Measurements from ENCODE around the gene CDAN1.

Gene CDAN1

DNA sequence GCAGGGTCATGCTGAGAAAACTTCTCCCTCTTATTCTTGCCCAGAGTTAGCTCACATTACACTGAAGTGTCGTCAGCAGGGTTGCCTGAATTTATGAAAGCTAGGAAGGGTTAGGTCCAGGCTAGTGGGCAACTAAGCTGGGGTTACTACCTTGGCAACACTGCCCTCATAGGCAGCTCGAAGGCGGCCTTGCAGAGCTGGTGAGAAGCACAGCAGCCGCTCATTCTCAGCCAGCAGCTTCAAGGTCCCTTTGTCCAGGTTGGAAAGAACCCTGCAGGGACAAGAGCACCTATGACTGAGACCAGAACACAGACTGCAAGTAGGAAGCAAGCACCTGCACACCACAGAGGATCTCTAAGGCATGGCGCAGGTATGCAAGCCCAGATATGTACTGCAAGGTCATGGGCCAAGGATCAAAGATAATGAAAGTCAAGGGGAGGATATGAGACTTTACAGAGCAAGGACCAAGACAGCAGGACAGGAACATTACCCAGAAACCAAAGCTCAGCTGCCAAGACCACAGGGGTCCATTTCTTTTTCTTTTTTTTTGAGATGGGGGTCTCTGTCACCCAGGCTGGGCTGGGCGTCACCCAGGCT, 2.8 kb downstream of the CDAN1 start:
- DNase-seq, result no peak

GRCh38 chr15:42733027-42733426, 3.9 kb downstream of the CDAN1 start:
- DNase-seq, result no peak

DNA sequence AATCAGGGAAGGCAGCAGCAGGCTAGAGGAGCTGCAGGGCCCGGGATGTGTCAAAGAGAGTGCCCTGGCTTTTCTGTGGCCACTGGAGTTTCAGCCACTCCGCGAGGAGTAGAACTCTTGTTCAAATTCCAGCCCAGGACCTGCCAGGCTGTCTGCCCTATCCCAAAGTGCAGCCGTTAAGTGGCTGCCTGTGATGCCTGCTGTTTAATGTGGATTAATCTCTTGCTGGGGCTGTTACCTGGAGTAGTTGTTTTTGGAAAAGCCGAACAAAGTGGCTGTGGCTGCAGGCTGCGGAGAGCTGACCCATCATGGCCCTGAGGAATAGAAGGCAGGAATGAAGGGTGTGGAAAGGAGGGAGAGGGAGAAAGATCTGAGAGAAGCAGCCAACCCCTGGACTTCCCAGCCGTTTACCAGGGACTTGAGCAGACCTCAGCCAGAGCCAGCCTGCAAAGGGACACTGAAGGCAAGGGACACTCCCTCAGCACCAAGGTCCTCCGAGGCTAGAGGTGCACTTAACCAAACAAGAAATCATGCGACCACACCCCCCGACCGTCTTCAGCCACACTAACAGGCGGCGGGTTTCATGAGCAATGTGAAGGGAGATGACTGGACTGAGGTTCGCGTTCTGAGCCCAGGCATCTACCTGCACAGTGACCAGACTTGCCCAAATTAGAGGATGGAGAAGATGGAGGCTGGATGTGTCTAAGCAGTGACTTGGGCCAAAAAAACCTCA, 4.7 kb downstream of the CDAN1 start:
- no peak for DNase-seq

- DNase-seq, result no peak
Observed at GRCh38 chr15:42731461-42731860, 5.5 kb downstream of the CDAN1 start.

DNA sequence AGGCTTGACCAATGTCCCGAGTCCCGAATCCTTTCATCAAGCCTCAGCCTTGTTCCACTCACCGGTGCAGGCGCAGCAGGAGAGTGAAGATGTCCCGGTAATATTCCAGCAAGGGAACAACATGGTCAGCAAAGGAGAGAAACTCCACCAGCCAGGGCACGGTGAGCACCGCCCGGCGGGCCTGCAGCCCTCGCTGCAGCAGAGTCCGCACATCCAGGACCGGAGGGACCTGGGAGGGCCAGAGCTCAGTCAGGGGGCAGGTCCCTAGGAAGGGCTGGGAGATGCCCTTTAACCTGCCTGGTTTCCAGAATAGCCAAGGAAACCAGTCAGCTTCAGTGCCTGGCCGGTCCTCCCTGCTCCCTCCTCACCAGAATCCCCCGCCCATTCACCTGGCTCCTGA, 6.4 kb downstream of the CDAN1 start:
- DNase-seq, result no peak

DNA sequence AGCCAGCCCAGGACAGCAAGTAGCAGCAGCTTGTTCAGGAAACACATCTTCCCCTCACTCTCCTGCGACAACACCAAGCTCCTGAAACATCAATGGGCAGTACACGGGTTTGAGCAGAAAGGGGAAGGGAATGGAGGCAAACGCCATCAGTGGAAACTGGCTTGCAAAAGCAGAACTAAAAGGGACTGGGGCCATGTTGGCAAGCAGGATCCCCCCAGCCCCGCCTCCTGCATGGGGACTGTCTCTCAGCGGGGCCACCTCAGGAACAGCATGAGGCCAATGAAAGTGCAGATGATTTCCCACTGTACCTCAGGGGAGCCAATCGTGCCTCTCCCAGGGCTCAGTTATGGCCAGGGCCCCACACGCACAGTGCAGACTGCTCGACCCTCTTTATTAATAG, 6.8 kb downstream of the CDAN1 start:
- no peak for DNase-seq

DNA sequence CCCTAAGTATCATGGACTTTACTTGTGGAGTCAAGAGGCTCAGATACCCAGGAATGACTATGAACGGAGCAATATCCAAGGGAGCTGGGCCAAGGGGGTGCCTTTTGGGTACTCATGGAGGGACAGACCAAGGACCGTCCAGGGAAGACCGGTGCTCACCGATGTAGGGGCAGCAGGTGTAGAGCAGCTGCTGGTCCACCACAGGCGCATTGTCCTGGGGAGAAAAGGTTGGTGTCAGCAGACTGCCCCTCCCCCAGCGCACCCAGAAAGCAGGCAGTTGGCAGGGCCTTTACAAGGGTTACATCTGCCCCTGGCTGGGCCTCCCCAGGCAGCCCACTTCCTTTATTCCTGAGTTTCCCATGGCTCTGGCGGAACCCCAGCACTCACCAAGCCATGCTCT, 7.5 kb downstream of the CDAN1 start:
- DNase-seq, result no peak

DNA sequence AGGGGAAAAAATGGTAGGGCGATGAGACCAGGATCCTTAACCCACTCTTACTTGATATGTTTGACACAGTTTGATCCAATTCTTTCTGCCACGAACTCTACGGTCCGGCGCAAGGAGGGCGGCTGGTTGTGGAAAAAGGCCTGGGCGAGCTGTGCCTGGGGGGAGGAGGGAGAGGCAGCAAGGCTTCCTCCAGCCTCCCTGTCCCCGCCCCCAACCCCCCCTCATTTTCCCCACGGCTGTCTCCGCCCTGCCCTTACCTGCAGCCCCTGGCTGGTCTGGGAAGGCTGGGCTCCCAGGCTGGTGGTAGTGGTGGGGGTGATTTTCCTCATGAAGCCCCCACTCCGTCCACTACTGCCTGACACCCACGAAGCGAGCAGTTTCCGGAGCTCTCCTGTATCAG, 8.0 kb downstream of the CDAN1 start:
- DNase-seq, result no peak

GRCh38 chr15:42728560-42728959, 8.4 kb downstream of the CDAN1 start:
- no peak for DNase-seq

DNA sequence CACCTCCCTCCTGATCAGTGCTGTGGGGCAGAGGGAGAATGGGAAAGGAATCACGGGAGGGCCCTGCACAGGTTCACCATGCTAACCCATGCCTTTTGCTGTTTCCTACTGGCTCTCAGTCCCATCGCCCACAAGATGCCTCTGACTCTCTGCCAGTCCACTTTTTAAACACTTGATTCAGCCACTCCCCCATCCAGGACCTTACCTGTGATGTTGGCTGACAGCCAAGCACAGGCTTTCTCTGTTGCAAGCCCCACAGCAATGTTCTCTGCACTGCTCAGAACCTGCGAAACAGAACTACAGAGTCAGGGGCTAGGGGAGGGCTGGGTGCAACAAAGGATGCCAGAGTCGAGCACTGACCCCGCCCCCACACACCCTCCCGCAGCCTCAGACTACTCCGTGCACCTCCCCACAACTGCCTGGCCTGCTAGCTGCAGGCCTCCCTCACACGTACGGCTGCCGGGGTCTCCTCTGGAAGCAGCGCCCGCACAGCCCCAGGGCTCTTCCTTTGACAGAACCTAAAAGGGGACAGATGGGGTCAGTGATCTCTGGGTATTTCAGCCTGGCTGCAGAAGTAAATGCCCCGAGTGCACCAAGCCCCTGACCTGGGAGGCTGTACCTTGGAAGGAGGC, 9.1 kb downstream of the CDAN1 start:
- no peak for DNase-seq

- DNase-seq, result no peak
Observed at GRCh38 chr15:42726114-42726513, 10.8 kb downstream of the CDAN1 start.

DNA sequence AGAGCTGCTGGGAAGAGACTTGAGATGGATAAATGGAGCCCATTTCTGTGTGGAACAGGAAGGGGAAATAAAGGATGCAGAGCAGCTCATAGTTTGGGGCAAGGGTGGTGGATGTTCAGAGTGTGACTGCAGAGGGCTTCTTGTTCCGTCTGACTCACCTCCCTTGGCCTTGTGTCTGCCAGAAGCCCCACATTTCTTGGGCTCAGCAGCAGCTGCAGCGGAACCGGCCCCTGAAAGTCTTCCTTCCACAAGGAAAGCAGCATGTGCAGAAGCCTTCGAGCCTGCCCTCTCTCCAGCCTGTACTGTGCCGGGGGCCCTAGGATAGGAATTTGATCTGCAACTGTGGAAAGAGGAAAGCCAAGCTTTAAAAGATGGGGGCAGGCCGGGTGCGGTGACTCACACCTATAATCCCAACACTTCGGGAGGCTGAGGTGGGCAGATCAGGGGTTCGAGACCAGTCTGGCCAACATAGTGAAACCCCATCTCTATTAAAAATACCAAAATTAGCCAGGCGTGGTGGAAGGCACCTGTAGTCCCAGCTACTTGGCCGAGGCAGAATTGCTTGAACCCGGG, 11.5 kb downstream of the CDAN1 start:
- DNase-seq, result no peak

GRCh38 chr15:42724276-42724675, 12.7 kb downstream of the CDAN1 start:
- no peak for DNase-seq

DNA sequence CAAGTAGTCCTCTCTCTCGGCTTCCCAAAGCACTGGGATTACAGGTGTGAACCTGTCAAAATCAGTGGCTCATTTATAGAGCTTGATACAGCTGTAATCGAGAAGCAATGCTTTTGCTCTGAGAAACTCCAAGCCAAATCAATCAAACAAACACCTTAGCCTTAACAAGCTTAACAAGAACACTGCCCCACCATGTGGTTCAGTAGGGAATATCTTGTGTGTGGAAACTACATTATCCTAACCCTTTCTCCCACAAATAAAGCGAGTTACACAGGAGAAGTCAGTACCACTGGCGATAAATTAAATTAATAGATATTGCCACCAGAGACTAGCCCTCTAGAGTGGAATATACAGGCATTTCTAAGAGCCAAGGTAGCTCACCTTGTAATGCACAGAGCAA, 13.9 kb downstream of the CDAN1 start:
- DNase-seq, result no peak

DNA sequence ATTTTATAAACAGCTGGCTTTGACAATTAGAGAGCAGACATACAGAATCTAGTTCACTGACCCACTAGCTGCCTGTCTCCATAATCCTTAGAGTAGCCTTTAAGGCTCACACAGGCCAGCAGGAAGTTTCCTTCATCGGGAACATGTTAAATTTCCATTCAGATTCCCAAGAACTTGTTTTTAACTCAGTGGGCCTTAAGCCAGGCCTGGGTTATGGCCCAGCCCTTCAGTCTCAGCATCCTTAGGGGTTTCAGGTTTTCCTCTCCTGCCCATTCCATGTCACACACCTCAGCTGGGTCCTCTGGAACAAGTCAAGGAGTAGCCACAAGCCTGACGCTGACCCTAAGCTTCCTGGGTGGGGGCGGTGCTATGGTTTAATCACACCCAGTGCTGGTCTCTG, 15.0 kb downstream of the CDAN1 start:
- no peak for DNase-seq

DNA sequence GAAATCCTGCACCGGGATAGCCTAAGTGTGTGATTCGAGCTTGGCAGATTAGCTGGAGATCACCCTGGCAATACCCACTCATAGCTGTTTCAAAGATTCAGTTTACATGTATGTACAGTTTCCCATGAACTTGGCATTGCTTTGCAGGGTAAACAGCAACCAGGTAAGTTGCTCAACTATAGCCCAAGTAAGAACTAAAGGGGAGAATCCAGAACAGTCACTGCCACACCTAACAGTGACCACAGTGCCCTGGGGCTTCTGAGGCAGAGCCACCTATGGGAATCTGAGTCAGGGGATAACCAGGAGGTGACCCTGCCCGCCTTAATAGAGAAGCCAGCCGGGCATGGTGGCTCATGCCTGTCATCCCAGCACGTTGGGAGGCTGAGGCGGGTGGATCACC, 15.9 kb downstream of the CDAN1 start:
- DNase-seq, result no peak

DNA sequence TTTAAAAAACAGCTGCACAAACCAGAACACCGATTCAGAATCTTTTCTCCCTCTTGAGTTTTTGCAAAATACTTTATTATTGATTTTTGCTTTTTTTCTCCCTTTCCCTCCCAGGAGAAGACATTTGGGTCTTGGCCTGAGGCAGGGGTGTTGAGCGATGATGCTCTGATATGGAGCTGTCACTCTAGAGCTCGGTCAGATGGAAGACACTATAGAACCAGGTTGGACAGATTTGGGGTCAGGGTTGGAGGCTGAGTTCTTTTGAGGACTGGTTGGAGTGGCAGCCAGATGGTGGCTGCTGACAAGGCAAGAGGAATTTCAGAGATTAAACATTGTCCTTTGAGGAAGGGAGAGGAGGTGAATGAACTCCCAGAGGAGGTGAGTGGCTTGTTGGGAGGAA, 16.9 kb downstream of the CDAN1 start:
- DNase-seq, result no peak

GRCh38 chr15:42719043-42719442, 17.9 kb downstream of the CDAN1 start:
- no peak for DNase-seq

DNA sequence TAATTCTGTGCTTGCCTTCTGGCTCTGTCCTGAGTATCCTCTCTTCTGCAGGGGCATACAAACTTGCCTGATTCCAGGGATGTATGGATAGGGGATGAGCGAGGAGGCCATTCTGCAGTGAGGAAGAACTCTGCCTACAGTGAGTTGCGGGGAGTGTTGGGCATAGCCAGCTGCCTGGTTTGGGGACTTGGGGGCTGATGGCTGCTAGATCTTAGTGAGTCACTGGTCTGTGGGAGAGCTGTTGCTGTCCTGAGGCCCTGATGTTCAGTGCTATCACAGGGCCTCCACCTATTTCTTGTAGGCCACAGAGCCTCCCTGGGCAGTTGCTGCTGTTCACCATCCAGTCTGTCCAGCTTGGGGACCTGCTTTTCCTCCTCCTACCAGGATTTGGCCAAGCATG, 20.3 kb downstream of the CDAN1 start:
- no peak for DNase-seq

DNA sequence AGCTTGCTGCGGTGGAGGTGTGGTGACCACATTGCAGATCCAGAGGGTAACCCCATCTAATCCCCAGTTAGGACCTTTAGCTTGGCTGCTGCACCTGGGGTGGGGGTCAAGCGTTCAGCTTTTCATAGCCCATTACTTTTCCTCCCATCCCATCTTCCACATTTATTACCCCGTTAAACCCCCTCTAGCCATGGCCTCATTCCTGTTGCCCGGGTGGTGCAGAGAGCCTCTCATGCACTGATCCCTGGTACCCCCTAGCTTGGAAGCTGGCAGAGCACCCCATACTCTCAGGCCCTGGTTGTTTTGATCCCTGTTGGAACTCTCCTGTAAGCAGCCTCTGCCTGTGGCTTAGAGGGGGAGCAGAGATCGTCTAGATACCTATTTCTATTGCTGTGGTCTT, 20.8 kb downstream of the CDAN1 start:
- DNase-seq, result no peak

DNA sequence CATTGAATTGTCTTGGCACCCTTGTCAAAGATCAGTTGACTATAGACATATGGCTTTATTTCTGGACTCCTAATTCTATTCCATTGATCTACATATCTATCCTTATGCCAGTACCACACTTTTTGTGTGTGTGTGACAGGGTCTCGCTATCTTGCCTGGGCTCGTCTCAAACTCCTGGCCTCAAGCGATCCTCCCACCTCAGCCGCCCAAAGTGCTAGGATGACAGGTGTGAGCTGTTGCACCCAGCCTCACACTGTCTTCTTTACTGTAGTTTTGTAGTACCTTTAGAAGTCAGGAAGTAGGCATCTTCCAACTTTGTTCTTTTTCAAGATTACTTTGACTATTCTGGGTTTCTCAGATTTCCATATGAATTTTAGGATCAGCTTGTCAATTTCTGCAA, 24.3 kb downstream of the CDAN1 start:
- DNase-seq, result no peak

GRCh38 chr15:42711746-42712145, 25.2 kb downstream of the CDAN1 start:
- no peak for DNase-seq

DNA sequence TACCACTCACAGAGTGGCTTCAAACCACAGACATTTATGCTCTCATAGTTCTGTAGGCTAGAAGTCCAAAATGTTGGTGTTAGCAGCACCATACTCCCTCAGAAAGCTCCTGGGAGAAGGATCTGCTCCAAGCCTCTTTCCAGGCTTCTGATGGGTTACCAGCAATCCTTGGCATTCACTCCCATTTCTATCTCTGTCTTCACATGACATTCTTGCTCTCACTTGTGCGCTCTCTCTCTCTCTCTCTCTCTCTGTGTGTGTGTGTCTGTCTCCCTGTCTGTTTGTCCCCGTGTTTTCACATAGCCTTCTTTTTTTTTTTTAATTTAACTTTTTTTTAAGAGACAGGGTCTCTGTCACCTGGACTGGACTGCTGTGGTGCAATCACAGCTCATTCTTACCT, 26.3 kb downstream of the CDAN1 start:
- no peak for DNase-seq

DNA sequence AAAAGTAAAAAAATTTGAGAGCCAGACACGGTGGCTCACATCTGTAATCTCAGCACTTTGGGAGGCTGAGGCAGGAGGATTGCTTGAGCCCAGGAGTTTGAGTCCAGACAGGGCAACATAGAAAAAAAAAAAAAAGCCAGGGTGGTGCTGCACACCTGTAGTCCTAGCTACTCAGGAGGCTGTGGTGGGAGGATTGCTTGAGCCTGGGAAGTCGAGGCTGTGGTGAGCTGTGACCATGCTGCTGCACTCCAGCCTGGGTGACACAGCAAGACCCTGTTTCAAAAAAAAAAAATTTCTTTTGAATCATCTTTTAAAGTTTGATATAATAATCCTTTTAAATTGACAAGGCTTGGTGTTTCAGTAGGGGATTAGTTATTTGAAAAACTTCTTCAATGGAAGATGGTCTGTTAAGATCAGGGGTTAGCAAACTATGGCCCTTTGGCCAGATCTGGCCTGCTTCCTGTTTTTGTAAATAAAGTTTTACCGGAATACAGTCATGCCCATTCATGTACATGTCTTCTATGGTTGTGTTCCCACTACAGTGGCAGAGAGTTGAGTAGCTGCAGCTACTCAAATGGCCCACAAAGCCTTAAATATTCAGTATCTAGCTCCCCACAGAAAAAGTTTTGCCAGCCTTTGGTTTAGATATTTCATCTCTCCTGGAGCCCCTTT, 28.9 kb downstream of the CDAN1 start:
- DNase-seq, result no peak

Measured in NCI-H187 treated with DMSO at 0.1 percent for 48 hours (cell line).